H7 (cell line): ENCODE measurements around the gene CLPTM1L. TPM values are rescaled to one million over a fixed set of nuclear protein-coding genes. Genes with fewer than 3 reads are reported as not detected.

Experiments used
- DNase-seq: peaks from one replicate; pipeline ENCODE4 v3.0.0; 2012
- H3K27me3 ChIP-seq: 2 replicates; pipeline ENCODE4 v1.6.0; 2011; ENCODE audit warnings: mild to moderate bottlenecking, low read length; ENCODE audit not compliant: control insufficient read depth, insufficient read depth
- H3K36me3 ChIP-seq: replicated peaks from 2 replicates; pipeline ENCODE4 v1.5.1; 2011; ENCODE audit warnings: low read length; ENCODE audit not compliant: control insufficient read depth, insufficient read depth
- H3K4me3 ChIP-seq: 2 replicates; pipeline ENCODE4 v1.5.1; 2011; ENCODE audit warnings: low read depth, mild to moderate bottlenecking, control low read depth, low read length, moderate library complexity; ENCODE audit not compliant: insufficient read depth
- total RNA-seq: library from RNA; depleted of rRNA; stranded (reverse); fragments of >200 nt; shearing (Covaris generic); gene quantifications from 2 replicates; pipeline ENCODE4 v1.2.3, GENCODE V29; 2014

The CLPTM1L gene
- total RNA-seq, 1 experiment from 2014 or later: 173 TPM

DNA sequence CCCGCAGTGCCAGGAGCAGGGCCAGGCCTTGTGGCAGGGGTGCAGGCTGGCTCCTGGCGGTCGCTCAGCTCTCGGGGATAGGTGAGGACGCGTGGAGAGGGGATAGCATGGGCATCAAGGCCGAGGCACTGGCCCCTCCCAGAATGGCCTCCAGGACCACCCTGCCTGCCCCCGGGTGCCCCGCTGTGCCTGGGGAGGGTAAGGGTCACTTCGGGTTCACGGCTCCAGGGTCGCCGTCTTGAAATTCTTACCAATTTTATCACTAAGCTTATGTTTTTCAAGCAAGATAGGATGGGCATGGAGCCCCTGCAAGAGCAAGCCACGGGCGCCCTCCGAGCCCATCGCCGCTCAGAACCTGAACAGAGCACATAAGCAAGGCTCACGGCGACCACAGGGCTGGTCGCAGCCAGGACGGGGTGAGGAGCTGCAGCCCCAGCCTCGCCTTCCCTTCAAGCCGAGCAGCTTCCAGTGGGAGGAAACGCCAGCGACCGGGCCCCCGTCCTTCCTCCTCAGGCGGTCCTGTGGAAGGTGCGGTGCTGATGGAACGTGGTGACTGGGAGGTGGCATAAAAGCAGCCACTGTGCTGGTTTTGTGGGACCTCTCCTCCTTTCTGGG, 14.2 kb upstream of the CLPTM1L start:
- H3K27me3 ChIP-seq: no peaks in the 10 kb centered on the region; the same call in 1 of the 2 replicates

DNA sequence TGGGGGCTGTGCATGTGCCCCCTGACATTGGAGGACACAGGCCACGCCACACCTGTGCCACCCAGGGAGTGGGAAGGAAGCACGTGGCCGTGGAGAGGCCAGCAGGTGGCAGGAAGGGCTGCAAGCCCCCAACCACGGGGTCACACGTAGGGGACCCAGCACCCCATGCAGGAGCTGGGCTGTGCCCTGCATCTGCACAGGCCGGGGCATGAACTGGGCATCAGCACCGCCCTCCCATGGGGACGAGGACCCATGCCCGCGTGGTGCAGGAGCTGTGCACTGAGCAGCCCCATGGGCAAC, 13.8 kb upstream of the CLPTM1L start:
- Histone ChIP-seq H3K27me3 (no peaks in the 10 kb centered on the region; the same call in 1 of the 2 replicates), H3K36me3 (no peaks in the 10 kb centered on the region), H3K4me3 (no peak overlapping the region)
- DNase-seq: peak; percentile 37

More for the DNA sequence above, 14.2 kb upstream of the CLPTM1L start:
- Histone ChIP-seq H3K36me3 (no peaks in the 10 kb centered on the region), H3K4me3 (no peak overlapping the region)
- peak; percentile 49 for DNase-seq

DNA sequence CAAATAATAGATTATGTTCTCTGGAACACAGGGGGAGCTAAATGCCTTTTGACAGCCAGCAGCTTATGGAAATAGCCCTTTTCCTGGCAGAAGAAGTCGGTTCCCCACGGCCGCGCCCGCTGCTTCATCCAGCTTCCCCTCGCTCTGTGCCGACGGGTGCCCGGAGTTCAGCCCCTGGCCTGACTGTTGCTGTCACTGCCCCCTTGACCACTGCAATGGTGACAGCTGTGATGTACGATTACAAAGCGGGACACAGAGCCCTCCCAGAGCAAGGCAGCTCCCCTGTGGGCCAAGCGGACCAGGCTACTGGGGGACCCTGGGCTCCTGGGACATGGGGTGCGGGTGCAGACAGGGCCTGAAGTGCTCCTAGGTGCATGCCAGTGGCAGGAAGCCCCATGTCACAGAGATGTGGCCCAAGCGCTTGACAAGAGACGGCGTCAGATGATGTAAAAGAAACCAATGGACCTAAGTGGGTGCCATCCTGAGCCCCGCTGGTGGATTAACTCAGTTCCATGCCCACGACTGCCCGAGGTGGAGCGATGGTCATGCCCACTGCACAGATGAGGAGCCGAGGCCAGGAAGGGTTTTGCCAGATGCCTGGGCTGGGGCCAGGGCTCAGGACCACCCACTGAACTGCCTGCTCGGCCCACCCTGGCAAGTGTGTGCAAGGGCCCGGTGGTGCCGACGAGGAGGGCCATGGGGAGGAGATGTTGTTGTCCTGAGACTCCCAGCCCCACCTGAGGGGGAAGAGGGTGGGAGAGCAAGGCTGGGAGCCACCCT, 13.2 kb upstream of the CLPTM1L start:
- H3K27me3 ChIP-seq: no peaks in the 10 kb centered on the region
- no peak overlapping the region for H3K4me3 ChIP-seq
- no peaks in the 10 kb centered on the region for H3K36me3 ChIP-seq
- DNase-seq: peak; percentile 47

DNA sequence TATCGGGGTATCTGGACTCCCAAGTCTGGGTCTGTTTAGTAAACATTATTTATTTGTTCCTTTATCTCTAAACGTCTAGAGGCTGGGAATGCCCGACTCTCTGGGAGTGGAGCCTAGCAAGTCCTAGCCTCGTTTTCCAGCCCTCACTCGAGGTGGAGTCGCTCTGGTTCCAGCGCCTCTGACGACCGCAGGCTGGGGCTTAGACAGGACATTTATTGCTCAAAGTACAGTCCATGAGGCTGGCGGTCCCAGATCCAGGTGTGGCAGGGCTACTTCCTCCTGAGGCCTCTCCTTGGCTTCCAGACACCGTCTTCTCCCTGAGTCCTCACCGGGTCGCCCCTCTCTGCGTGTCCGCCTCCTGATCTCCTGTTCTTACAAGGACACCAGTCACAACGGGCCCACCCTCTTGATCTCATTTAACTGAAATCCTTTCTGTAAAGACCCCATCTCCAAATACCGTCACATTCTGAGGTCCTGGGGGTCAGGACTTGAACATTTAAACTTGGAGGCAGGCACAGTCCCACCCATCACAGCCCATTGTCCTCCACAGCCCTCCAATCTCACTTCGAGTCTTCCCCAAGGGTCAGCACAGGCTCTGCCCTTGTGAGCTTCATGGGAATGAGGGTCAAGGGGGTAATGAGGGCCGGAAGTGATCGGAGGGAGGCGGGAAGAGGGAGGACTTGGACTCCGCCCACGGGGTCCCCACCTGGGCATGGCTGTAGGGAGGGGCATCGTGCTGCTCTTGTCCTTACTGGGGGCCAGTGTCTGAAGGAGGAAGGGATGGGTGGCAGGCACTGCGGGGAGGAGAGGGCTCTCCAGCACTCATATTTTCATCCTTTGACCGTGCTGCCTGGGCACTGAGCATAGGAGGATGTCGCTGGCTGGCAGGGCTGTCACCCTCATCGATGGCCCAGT, 12.2 kb upstream of the CLPTM1L start:
- Histone ChIP-seq H3K36me3 (no peaks in the 10 kb centered on the region), H3K4me3 (no peak overlapping the region), H3K27me3 (no peaks in the 10 kb centered on the region)
- DNase-seq: peak; percentile 59

DNA sequence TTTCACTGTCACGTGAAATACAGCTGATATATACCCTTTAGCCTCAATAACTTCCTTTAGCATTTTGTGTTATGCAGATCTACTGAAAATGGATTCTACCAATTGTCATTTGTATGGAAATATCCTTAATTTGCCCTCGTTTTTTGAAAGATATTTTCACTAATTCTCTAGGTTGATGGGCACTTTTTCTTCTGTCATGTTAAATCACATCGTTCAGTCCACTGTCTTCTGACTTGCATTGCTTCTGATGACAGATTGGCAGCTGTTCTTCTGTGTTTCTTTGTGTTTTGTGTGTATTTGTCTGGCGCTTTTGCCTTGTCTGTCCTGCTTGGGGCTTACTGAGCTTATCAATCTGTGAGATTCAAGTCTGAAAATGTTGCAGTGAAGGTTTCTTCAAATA, 9.7 kb upstream of the CLPTM1L start:
- no peak for DNase-seq
- H3K27me3 ChIP-seq: no peaks in the 10 kb centered on the region
- H3K4me3 ChIP-seq: no peak overlapping the region
- no peaks in the 10 kb centered on the region for H3K36me3 ChIP-seq

DNA sequence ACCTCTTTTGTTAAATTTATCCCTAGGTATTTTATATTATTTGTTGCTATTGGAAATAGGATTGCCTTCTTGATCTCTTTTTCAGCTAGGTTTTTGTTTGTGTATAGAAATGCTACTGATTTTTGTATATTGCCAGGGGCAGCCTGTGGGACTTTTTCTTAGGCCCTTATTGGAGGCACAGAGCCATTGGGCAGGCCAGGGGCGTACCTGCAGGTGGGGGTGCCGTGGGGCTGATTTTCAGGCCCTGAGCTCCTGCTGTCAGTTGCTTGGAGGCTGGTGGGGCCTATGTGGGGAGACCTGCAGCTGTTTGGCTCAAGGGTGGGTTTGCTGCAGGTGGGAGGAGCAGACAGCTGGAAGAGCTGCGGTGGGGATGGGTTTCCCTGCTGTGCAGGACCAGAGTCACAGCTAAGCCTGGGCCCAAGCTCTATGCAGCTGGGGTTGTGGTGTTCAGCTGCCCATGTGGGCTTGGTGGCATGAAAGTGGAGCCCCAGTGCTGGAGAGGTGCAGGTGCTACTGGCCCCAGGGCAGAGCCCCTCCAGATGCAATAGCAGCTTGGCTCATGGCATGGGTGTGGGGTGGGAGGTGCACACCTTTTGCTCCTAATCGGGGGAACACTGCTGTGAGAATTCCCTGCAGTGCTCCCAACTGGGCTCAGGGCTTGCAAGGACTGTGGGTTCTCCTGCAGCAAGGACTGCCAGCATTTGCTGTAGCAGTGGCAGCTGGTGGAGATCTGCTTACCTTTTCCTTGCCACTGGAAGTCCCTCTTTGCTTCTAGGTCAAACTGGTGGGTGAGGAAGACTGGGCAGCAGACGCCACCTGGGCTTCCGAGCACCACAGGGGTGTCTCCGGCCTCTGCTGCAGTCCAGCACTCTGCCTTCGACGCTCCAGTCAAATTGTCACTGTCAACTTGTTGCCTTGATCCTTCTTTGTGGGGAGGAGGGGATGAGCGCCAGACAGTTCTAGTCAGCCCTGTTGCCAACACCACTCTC, 7.6 kb upstream of the CLPTM1L start:
- DNase-seq: peak; percentile 30
- no peaks in the 10 kb centered on the region for H3K27me3 ChIP-seq

DNA sequence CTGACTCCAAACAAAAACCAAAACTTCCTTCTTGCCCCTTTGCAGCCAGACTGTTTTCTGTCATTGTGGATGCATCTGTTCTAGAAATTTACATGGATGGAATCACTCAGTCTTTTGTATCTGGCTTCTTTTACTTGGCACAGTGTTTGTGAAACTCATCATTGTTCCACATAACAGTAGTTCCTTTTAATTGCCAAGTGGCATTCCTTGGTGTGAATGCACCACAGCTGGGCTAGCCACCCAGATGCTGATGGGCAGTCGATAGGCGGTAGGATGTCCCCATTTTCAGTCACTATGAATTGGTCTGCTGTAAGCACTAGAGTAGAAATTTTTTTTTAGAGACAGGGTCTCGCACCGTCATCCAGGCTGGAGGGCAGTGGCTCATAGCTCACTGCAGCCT, 6.3 kb upstream of the CLPTM1L start:
- no peaks in the 10 kb centered on the region for H3K27me3 ChIP-seq
- H3K4me3 ChIP-seq: no peak overlapping the region
- no peak for DNase-seq
- H3K36me3 ChIP-seq: no peaks in the 10 kb centered on the region

More for the DNA sequence above, 7.6 kb upstream of the CLPTM1L start:
- Histone ChIP-seq H3K4me3 (no peak overlapping the region), H3K36me3 (no peaks in the 10 kb centered on the region)

DNA sequence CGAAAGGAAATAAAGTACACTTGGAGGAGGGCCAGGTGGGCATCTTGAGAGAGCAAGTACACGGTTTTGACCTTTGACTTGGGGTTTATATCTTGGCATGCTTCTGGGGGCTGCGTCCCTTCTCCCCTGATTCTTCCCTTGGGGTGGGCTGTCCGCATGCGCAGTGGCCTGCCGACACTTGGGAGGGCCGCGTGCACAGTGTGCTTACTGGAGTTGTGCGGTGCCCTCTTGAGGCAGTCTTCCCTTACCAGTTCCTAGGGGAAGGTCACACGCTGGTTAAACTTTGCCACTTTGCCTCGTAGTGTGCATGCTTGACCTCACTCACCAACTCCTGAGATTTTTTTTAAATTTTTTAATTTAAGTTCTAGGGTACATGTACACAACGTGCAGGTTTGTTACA, 4.3 kb upstream of the CLPTM1L start:
- DNase-seq: peak; percentile 67
- no peaks in the 10 kb centered on the region for H3K36me3 ChIP-seq
- no peak overlapping the region for H3K4me3 ChIP-seq
- H3K27me3 ChIP-seq: no peaks in the 10 kb centered on the region

DNA sequence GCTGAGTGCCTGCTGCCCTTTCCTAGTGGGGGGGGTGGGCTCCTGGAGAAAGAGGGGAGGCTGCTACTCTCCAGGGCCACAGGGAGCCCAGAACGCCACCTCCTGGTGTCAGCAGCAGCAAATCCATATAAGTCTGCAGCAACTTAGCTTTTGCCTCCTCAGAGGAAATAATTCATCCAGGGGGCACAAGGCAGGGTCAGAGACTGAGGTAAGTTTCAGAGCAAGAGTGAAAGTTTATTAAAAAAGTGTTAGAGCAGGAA, 4.0 kb upstream of the CLPTM1L start:
- no peaks in the 10 kb centered on the region for H3K36me3 ChIP-seq
- DNase-seq: peak; percentile 79
- no peaks in the 10 kb centered on the region for H3K27me3 ChIP-seq
- no peak overlapping the region for H3K4me3 ChIP-seq

DNA sequence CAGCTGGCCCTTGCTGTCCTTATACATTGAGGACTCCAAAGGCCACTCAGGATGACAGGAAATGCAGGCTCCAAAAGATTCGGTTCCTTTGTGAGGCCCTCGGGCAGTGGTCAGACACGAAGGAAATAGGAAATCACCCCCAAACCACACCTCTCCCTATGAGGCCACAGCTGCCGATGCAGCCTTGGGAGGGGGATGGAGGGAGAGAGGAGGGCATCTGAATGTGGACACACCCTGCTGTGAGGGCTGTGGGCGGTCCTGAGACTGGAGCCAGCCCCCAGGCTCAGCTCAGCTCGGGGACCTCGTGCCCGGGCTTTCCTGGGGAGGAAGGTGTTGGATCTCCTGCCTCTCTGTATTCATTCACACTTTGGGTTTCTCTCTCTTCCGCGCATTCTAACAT, 2.7 kb upstream of the CLPTM1L start:
- DNase-seq: peak; percentile 60
- Histone ChIP-seq H3K27me3 (no peaks in the 10 kb centered on the region), H3K4me3 (no peak overlapping the region), H3K36me3 (peaks cover 2% of the 10 kb centered on the region)

DNA sequence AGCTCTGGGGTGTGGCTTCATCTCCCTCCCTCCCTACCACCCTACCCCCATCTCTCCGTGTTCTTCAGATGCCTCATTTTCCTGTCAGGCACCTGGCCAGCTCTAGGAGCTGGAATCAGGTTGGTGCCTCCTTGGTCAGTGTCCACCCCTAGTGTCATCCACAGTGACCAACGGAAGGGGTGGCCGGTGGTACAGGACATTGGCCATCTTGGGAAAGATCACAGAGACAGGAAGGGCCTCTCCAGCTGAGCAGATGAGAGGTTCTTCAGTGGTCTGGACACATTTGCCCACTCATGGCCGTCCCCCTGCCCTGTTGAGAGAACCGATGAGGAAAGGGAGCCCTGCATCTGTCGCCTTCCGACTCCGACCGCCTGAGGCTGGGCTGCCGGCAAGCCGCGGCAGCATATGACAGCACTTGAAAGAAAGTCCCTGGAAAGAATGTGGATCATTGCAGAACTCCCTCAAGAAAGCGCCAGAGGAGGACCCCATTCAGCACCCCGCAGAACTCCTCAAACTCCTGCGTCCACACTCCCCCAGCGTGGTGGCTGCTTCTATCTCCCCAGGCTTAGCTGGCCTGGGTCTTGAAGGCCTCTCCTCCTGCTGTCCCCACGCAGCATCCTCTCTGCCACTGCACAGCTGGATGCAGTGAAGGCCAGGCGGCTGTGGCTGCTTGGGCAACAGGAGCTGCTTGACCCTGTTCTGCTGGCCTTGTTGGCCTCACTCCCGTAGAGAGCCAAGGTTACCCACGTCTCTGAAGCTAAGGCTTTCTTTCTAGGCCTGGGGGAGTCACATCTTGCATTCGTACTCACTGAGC, 1.9 kb upstream of the CLPTM1L start:
- H3K36me3 ChIP-seq: peaks cover 9% of the 10 kb centered on the region
- DNase-seq: no peak
- H3K4me3 ChIP-seq: no peak overlapping the region
- no peaks in the 10 kb centered on the region for H3K27me3 ChIP-seq

DNA sequence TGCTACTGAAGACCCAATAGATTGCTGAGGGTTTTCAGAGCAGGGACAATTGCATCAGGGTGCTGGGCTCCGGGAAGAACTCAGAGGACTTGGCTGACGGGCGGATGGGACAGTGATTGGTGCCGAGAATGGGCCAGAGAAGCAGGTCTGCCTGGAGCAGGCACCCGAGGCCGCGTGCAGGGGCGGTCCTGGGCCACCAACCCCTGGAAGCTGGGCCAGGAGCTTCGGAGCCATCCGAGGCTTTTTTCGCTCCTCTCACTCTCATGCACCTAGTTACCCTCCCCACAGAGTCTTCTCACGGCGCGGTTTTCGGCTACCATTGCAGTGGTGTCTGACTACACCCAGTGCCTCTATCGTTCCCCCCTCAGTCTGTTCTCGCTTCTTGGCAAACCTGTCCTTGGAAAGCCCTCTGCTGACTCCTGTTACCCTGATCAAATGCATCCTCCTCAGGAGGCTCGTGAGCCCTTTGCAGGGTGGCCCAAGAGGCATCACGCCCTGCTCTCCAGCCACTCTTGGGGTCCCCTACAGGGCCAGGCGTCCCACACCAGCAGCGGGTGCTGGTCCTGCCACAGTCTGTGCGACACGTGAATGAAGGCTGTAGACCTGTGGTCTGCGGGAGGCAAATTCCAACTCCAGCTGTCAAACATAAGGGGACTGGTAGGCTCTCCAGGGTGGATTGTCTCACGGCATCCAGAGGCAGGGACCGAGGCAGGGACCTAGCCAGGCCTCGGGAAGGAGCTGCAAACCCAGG, 1.2 kb upstream of the CLPTM1L start:
- H3K4me3 ChIP-seq: peak overlapping the region; percentile 82; the same call in 1 of the 2 replicates
- no peaks in the 10 kb centered on the region for H3K27me3 ChIP-seq
- H3K36me3 ChIP-seq: peaks cover 14% of the 10 kb centered on the region
- DNase-seq: peak; percentile 70
